ENCODE measurements around the gene NUTF2.

The NUTF2 gene

DNA sequence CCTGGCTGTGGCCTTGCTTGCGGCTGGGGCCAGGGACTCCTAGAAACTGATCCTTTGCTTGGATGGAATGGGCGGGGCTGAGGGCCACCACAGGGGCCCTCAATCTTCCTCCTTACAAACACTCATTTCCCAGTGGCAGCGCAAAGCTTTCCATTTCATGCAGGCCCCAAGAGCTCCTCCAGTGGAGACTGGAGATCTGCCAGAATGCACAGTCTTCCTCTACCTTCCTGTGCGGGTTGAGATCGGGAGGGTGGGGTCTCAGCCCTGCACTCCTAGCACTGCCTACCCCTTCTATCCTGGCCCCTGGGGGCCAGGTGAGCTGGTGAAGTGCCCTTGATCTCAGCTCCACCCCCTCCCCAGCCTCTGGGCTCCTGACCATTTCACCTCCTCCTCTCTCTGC is 39.7 kb downstream of the NUTF2 start:
- Histone ChIP-seq H3K36me3 (peaks cover 21 to 46% (median 28%) of the 10 kb centered on the region in 3 donors), H3K9me3 (no peaks in the 10 kb centered on the region), H3K27me3 (no peaks in the 10 kb centered on the region), H3K27ac (peak overlapping the region in 1 of 2 donors; percentile 66), H3K4me1 (peaks cover 0 to 23% (median 11%) of the 10 kb centered on the region in 4 donors), H3K4me3 (no peak overlapping the region)
- TF ChIP-seq, protein P1, sequence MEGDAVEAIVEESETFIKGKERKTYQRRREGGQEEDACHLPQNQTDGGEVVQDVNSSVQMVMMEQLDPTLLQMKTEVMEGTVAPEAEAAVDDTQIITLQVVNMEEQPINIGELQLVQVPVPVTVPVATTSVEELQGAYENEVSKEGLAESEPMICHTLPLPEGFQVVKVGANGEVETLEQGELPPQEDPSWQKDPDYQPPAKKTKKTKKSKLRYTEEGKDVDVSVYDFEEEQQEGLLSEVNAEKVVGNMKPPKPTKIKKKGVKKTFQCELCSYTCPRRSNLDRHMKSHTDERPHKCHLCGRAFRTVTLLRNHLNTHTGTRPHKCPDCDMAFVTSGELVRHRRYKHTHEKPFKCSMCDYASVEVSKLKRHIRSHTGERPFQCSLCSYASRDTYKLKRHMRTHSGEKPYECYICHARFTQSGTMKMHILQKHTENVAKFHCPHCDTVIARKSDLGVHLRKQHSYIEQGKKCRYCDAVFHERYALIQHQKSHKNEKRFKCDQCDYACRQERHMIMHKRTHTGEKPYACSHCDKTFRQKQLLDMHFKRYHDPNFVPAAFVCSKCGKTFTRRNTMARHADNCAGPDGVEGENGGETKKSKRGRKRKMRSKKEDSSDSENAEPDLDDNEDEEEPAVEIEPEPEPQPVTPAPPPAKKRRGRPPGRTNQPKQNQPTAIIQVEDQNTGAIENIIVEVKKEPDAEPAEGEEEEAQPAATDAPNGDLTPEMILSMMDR (IDR thresholded peaks at IDR 0.05) = no peak
- intact Hi-C loops (cut with DNase I; ENCODE audit: low total_unique reads) = loop anchor here (10.0 kb wide), 1 partner anchor 52 kb away; no protein-coding TSS in a partner anchor
- no peak for DNase-seq

DNA sequence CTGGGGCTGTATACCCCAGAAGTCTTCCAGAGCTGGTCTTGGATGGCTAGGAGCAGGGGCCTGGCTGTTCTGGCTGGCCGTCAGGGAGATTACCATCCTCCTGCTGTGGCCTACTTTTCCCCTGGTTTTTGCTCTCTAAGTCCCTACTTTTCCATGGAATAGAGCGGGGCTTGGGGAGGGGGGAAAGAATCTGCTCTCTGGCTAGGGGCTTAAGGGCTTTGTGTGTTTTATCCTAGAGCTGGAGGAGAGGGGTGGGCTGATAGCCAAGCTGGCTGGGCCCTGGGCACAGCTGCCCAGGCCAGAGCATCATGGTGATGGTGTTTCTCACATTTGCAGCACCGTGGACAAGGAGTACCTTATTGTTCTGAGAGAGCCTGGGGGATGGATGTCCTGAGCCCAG is 41.6 kb downstream of the NUTF2 start:
- DNase-seq = no peak
- H3K27ac ChIP-seq = no peak overlapping the region
- TF ChIP-seq, protein P1 (IDR thresholded peaks at IDR 0.05) = no peak
- H3K9me3 ChIP-seq = no peaks in the 10 kb centered on the region
- intact Hi-C loops (cut with DNase I; ENCODE audit: low total_unique reads) = loop anchor here (10.0 kb wide), 1 partner anchor 54 kb away; no protein-coding TSS in a partner anchor
- peaks cover 0 to 21% (median 14%) of the 10 kb centered on the region in 4 donors for H3K4me1 ChIP-seq
- no peaks in the 10 kb centered on the region for H3K27me3 ChIP-seq
- H3K36me3 ChIP-seq = peaks cover 3 to 26% (median 9%) of the 10 kb centered on the region in 3 donors
- no peak overlapping the region for H3K4me3 ChIP-seq

DNA sequence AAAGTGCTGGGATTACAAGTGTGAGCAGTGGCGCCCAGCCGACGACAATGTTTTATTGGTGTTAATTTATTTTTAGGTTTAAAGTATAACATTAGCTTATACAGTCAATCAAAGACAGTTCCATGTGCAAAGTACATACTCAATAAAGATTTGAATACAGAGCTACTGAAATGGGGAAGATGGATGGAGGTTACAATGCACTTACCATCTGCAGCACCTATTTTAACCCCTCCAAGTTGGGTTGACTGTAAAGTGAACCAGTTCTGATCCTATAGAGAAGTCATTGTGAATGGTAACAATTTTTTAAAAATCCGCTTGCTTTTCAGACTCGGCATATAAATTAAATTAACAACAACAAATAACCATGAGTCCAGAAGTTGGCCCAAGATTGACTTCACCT is 45.6 kb downstream of the NUTF2 start:
- no peaks in the 10 kb centered on the region for H3K27me3 ChIP-seq
- H3K4me3 ChIP-seq = peak overlapping the region; percentile 82 to 98
- no peak for DNase-seq
- peak overlapping the region; percentile 94 to 99 for H3K27ac ChIP-seq
- TF ChIP-seq, protein P1 (IDR thresholded peaks at IDR 0.05) = no peak
- no peaks in the 10 kb centered on the region for H3K36me3 ChIP-seq
- intact Hi-C loops (cut with DNase I; ENCODE audit: low total_unique reads) = no loop called here
- H3K4me1 ChIP-seq = peaks cover 0 to 42% (median 28%) of the 10 kb centered on the region in 4 donors
- H3K9me3 ChIP-seq = no peaks in the 10 kb centered on the region

DNA sequence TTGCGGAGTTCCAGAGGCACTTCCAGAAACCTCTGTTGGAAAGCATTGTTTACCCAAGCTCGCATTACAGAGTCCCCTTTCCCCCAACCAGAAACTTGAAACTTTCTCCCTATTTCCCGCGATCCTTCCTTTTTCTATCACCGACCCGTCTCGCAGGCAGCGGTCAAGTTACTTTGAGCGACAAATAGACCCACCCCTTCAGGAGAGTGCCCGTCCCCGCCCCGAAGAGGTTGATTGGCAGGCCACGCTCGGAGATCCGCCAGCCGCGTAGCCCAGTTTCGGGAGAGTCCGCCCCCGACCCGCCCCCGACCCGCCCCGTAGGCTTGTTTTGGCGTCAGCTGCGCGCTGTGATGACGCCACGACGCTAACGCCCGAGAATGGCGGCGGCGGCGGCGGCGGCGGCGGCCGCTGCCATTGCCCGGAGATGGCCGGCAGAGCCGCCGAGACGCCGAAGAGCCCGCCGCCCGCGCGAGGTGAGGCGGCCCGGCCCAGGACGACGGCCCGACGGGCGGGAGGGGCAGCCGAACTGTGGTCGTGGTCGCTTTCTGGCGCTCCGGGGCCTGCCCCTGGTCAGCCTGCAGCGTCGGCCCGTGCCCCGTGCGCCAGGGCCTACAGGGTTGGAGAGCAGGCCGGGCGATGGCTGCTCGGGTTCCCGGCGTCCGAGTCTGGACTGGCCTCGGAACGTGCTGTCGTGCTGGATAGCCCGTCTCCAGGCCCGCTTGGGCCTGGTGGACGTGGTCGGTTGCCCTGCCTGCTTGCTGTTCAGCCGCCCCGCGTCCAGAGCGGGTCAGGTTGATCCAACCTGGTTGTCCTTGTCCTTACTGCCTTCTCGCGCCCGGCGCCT is 46.4 kb downstream of the NUTF2 start, which contains the start of gene PSKH1:
PSKH1 (plus strand) TSS at position 356 of the 844 bp plus-strand sequence. CDS start 15,496 bp downstream, outside the sequence.
- no peaks in the 10 kb centered on the region for H3K9me3 ChIP-seq
- H3K4me1 ChIP-seq = peaks cover 0 to 50% (median 34%) of the 10 kb centered on the region in 4 donors
- no peaks in the 10 kb centered on the region for H3K27me3 ChIP-seq
- peak within 1 kb of the TSS; percentile 82 to 98 for H3K4me3 ChIP-seq
- peak within 1 kb of the TSS; percentile 94 to 99 for H3K27ac ChIP-seq
- TF ChIP-seq, protein P1 (IDR thresholded peaks at IDR 0.05) = no peak
- intact Hi-C loops (cut with DNase I; ENCODE audit: low total_unique reads) = no loop called here
- DNase-seq = peak; percentile 96 to 98
- no peaks in the 10 kb centered on the region for H3K36me3 ChIP-seq

DNA sequence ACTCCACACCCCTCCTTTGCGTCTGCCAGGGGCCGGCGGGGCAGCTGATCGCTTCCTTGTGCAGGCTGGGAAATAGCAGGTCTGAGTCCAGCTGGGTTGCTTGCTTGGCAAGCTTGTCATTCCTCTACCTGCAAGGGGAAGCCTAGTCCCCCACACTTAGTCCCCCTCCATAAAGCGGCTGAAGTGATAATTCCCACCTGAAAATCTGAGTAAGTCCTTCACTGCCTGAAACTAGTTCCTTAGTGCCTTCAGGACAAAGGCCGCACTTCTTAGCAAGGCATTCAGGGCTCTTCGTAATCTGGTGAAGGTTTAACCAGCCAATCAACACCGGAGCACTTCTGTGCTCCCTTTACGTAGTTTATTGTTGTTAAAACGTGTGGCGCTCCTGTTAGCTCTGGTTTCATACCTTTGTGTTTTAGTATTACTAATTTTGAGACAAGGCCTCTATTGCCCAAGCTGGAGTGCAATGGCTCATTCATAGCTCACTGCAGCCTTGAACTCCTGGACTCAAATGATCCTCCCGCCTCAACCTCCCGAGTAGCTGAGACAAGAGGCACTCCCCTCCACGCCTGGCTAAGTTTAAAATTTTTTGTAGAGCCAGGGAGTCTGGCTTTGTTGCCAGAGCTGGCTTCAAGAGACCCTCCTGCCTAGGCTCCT is 47.1 kb downstream of the NUTF2 start:
- TF ChIP-seq, protein P1 (IDR thresholded peaks at IDR 0.05) = no peak
- DNase-seq = no peak
- H3K27ac ChIP-seq = peak overlapping the region; percentile 94 to 99
- H3K4me3 ChIP-seq = peak overlapping the region; percentile 82 to 98
- no peaks in the 10 kb centered on the region for H3K27me3 ChIP-seq
- intact Hi-C loops (cut with DNase I; ENCODE audit: low total_unique reads) = no loop called here
- peaks cover 0 to 52% (median 35%) of the 10 kb centered on the region in 4 donors for H3K4me1 ChIP-seq
- H3K9me3 ChIP-seq = no peaks in the 10 kb centered on the region
- H3K36me3 ChIP-seq = no peaks in the 10 kb centered on the region
